ENCODE measurements around the gene RAB11FIP3. TPM values are rescaled to one million over a fixed set of nuclear protein-coding genes. Genes with fewer than 3 reads are reported as not detected.
A peak's percentile ranks its signal among the peaks of the same experiment; 100 is the strongest.

RAB11FIP3 gene
- total RNA-seq, 1 donor = 25.3 TPM

GRCh38 chr16:515175-515938, 89.9 kb downstream of the RAB11FIP3 start:
- peaks cover 20% of the 10 kb centered on the region for H3K36me3 ChIP-seq (ENCODE audit: insufficient read depth, low read length)
- H3K4me3 ChIP-seq (ENCODE audit: insufficient read depth, low read length) = no peak overlapping the region
- no peak overlapping the region for H3K4me2 ChIP-seq (ENCODE audit: insufficient read depth, low read length)
- no peak for TF ChIP-seq CTCF (IDR thresholded peaks at IDR 0.05; ENCODE audit: extremely low read depth, low read depth, low read length)
- H4K20me1 ChIP-seq (ENCODE audit: insufficient read depth, low read length) = peaks cover 2% of the 10 kb centered on the region
- no peaks in the 10 kb centered on the region for H3K9me3 ChIP-seq (ENCODE audit: low read depth, low read length)
- DNase-seq (ENCODE audit: insufficient read length, low spot score, missing footprints) = peak; percentile 88
- no peak overlapping the region for H2AFZ ChIP-seq (ENCODE audit: low read length)
- H3K79me2 ChIP-seq (ENCODE audit: insufficient read depth, low read length) = no peaks in the 10 kb centered on the region
- no peaks in the 10 kb centered on the region for H3K27me3 ChIP-seq (ENCODE audit: insufficient read depth, low read length)
- no peak overlapping the region for H3K27ac ChIP-seq (ENCODE audit: low read depth, low read length)
- no peaks in the 10 kb centered on the region for H3K4me1 ChIP-seq (ENCODE audit: insufficient read depth, low read length)

DNA sequence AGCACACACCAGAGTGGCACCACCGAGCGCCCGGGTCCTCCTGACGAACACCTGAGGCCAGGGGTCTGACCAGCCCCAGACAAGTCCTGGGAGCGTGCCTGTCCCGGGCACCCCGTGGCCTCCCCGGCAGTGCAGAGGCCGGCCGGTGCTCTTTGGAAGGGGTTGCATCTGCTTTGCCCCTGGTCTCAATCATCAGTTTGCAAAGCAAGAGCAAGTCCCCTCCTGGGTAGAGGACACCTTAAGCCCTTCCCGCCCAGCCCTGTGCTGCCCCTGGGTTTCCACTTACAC, 90.4 kb downstream of the RAB11FIP3 start:
- H2AFZ ChIP-seq (ENCODE audit: low read length) = no peak overlapping the region
- no peak overlapping the region for H3K27ac ChIP-seq (ENCODE audit: low read depth, low read length)
- H3K9me3 ChIP-seq (ENCODE audit: low read depth, low read length) = no peaks in the 10 kb centered on the region
- no peaks in the 10 kb centered on the region for H3K27me3 ChIP-seq (ENCODE audit: insufficient read depth, low read length)
- no peak for TF ChIP-seq CTCF (IDR thresholded peaks at IDR 0.05; ENCODE audit: extremely low read depth, low read depth, low read length)
- no peaks in the 10 kb centered on the region for H3K79me2 ChIP-seq (ENCODE audit: insufficient read depth, low read length)
- no peaks in the 10 kb centered on the region for H3K4me1 ChIP-seq (ENCODE audit: insufficient read depth, low read length)
- H3K4me2 ChIP-seq (ENCODE audit: insufficient read depth, low read length) = no peak overlapping the region
- no peak for DNase-seq (ENCODE audit: insufficient read length, low spot score, missing footprints)
- H3K4me3 ChIP-seq (ENCODE audit: insufficient read depth, low read length) = no peak overlapping the region
- peaks cover 22% of the 10 kb centered on the region for H3K36me3 ChIP-seq (ENCODE audit: insufficient read depth, low read length)
- H4K20me1 ChIP-seq (ENCODE audit: insufficient read depth, low read length) = peaks cover 2% of the 10 kb centered on the region

DNA sequence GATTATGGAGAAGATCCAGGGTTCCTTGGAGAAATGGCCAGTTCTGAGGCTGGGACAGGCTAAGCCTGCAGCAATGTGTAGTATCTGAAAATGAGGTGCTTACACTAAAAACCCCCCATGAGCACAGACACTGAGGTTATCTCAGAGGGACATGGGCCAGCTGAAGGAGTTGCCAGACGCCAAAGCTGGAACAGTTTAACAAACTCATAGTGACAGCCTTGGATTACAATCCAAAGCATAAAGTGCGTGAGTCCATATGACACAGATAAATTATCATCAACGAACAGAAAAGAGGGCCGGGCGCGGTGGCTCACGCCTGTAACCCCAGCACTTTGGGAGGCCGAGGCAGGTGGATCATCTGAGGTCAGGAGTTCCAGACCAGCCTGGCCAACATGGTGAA, 90.9 kb downstream of the RAB11FIP3 start:
- Histone ChIP-seq H3K79me2 (ENCODE audit: insufficient read depth, low read length) (no peaks in the 10 kb centered on the region), H3K27me3 (ENCODE audit: insufficient read depth, low read length) (no peaks in the 10 kb centered on the region), H4K20me1 (ENCODE audit: insufficient read depth, low read length) (peaks cover 2% of the 10 kb centered on the region), H2AFZ (ENCODE audit: low read length) (no peak overlapping the region), H3K9me3 (ENCODE audit: low read depth, low read length) (no peaks in the 10 kb centered on the region), H3K27ac (ENCODE audit: low read depth, low read length) (no peak overlapping the region), H3K4me3 (ENCODE audit: insufficient read depth, low read length) (no peak overlapping the region), H3K36me3 (ENCODE audit: insufficient read depth, low read length) (peaks cover 22% of the 10 kb centered on the region), H3K4me1 (ENCODE audit: insufficient read depth, low read length) (no peaks in the 10 kb centered on the region), H3K4me2 (ENCODE audit: insufficient read depth, low read length) (no peak overlapping the region)
- no peak for TF ChIP-seq CTCF (IDR thresholded peaks at IDR 0.05; ENCODE audit: extremely low read depth, low read depth, low read length)
- DNase-seq (ENCODE audit: insufficient read length, low spot score, missing footprints) = no peak

DNA sequence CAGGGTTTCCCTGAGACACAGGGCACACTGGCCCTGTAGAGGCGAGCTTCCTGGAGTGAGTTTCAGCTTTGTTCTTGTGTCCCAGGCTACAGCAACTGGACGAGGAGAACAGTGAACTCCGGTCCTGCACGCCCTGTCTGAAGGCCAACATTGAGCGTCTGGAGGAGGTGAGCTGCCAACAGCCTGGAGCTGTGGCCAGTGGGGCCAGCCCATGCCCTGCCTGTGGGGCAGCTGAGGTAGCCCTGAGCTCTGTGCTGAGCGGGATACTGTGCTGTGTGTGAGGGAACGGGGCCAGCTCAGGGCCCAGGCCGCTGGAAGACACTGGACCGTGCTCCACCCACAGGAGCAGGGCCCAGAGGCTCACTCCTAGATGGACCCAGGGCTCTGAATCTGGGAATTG, 93.4 kb downstream of the RAB11FIP3 start:
- no peak for TF ChIP-seq CTCF (IDR thresholded peaks at IDR 0.05; ENCODE audit: extremely low read depth, low read depth, low read length)
- no peak overlapping the region for H2AFZ ChIP-seq (ENCODE audit: low read length)
- DNase-seq (ENCODE audit: insufficient read length, low spot score, missing footprints) = no peak

More for the DNA sequence above, 93.4 kb downstream of the RAB11FIP3 start:
- Histone ChIP-seq H3K4me2 (ENCODE audit: insufficient read depth, low read length) (no peak overlapping the region), H3K9me3 (ENCODE audit: low read depth, low read length) (no peaks in the 10 kb centered on the region), H3K4me1 (ENCODE audit: insufficient read depth, low read length) (no peaks in the 10 kb centered on the region), H3K27ac (ENCODE audit: low read depth, low read length) (no peak overlapping the region), H3K36me3 (ENCODE audit: insufficient read depth, low read length) (peaks cover 19% of the 10 kb centered on the region), H3K79me2 (ENCODE audit: insufficient read depth, low read length) (no peaks in the 10 kb centered on the region), H3K4me3 (ENCODE audit: insufficient read depth, low read length) (no peak overlapping the region), H4K20me1 (ENCODE audit: insufficient read depth, low read length) (peaks cover 5% of the 10 kb centered on the region), H3K27me3 (ENCODE audit: insufficient read depth, low read length) (no peaks in the 10 kb centered on the region)

All from osteoblast (primary cell).